OCI-M2 (cell line): ENCODE results near the gene NFIL3.
"Not testable (repeated sequence)": the region's sequence is repeated elsewhere in the genome, so short reads cannot be mapped to it uniquely, and the experiment has no call there.

ENCODE experiments used
- DNase-seq: peaks from one replicate; lab custom pipeline; 2025; ENCODE audit not compliant: unreplicated experiment; lab: John Stamatoyannopoulos, UW

The NFIL3 gene

GRCh38 chr9:91395553-91396471 is 27.8 kb downstream of the NFIL3 start:
- DNase-seq = no peak

GRCh38 chr9:91395106-91395552 is 28.5 kb downstream of the NFIL3 start:
- no peak for DNase-seq

GRCh38 chr9:91393826-91394225 is 29.8 kb downstream of the NFIL3 start:
- DNase-seq = no peak

- no peak for DNase-seq
Observed at GRCh38 chr9:91392435-91392834, 31.2 kb downstream of the NFIL3 start.

- no peak for DNase-seq
Observed at GRCh38 chr9:91391818-91392217, 31.8 kb downstream of the NFIL3 start.

GRCh38 chr9:91391412-91391811 is 32.2 kb downstream of the NFIL3 start:
- DNase-seq = no peak

- not testable (repeated sequence) for DNase-seq
Observed at GRCh38 chr9:91389686-91390085, 33.9 kb downstream of the NFIL3 start.

- DNase-seq = no peak
Observed at GRCh38 chr9:91386765-91387164, 36.9 kb downstream of the NFIL3 start.

GRCh38 chr9:91384954-91385353 is 38.7 kb downstream of the NFIL3 start:
- DNase-seq = no peak

GRCh38 chr9:91383577-91383976 is 40.1 kb downstream of the NFIL3 start:
- DNase-seq = no peak

GRCh38 chr9:91382298-91382697 is 41.3 kb downstream of the NFIL3 start:
- DNase-seq = no peak

- no peak for DNase-seq
Observed at GRCh38 chr9:91379426-91379825, 44.2 kb downstream of the NFIL3 start.

GRCh38 chr9:91378695-91379127 is 44.9 kb downstream of the NFIL3 start:
- no peak for DNase-seq

- DNase-seq = not testable (repeated sequence)
Observed at GRCh38 chr9:91378054-91378453, 45.6 kb downstream of the NFIL3 start.

- no peak for DNase-seq
Observed at GRCh38 chr9:91376239-91376638, 47.4 kb downstream of the NFIL3 start.

- no peak for DNase-seq
Observed at GRCh38 chr9:91374939-91375338, 48.7 kb downstream of the NFIL3 start.

- DNase-seq = no peak
Observed at GRCh38 chr9:91371894-91372293, 51.7 kb downstream of the NFIL3 start.

- DNase-seq = not testable (repeated sequence)
Observed at GRCh38 chr9:91370006-91370405, 53.6 kb downstream of the NFIL3 start.

- DNase-seq = no peak
Observed at GRCh38 chr9:91364702-91365101, 58.9 kb downstream of the NFIL3 start.

GRCh38 chr9:91364005-91364404 is 59.6 kb downstream of the NFIL3 start:
- DNase-seq = no peak

- DNase-seq = no peak
Observed at GRCh38 chr9:91362051-91362611, 61.5 kb downstream of the NFIL3 start.

GRCh38 chr9:91361291-91362050 is 62.2 kb downstream of the NFIL3 start, which contains the start of gene AUH:
Gene AUH, minus strand, starts transcription at chr9:91361918. Its CDS starts 29 bp downstream, at chr9:91361889.
- DNase-seq = no peak
